Measurements from ENCODE around the gene DOCK1. TPM values are rescaled to one million over a fixed set of nuclear protein-coding genes. Genes with fewer than 3 reads are reported as not detected.

DOCK1 gene
- total and polyA plus RNA-seq, 2 donors (not counting 1 experiment from before 2014, with no cell fraction given): 20.5 to 91.0 TPM

- Histone ChIP-seq H3K36me3 (ENCODE audit: control insufficient read depth, insufficient read depth, low read length) (no peaks in the 10 kb centered on the region), H3K4me2 (ENCODE audit: extremely low read depth, insufficient read depth, low read length) (no peak overlapping the region), H3K27ac (ENCODE audit: insufficient read depth, low read length) (no peak overlapping the region), H3K79me2 (ENCODE audit: control insufficient read depth, insufficient read depth, low read length) (peaks cover 9% of the 10 kb centered on the region), H3K27me3 (ENCODE audit: control insufficient read depth, insufficient read depth, low read length) (no peaks in the 10 kb centered on the region), H3K4me1 (ENCODE audit: control insufficient read depth, extremely low read depth, insufficient read depth, low read length) (peaks cover 11% of the 10 kb centered on the region), H3K4me3 (replicated peaks in 1 of 4; ENCODE audit: control extremely low read depth in 1 of 4, insufficient read depth in 1 of 4, low read depth in 3 of 4, low read length in 4 of 4) (no peak overlapping the region), H3K9me3 (ENCODE audit: control insufficient read depth, insufficient read depth, low read depth, low read length) (no peaks in the 10 kb centered on the region), H4K20me1 (ENCODE audit: control insufficient read depth, extremely low read depth, insufficient read depth, low read length) (no peaks in the 10 kb centered on the region), H2AFZ (ENCODE audit: low read length) (no peak overlapping the region), H3K9ac (ENCODE audit: insufficient read depth, low read length) (no peak overlapping the region)
- TF ChIP-seq CTCF (conservative IDR thresholded peaks at IDR 0.05 in 1 of 2, IDR thresholded peaks at IDR 0.05 in 1 of 2; ENCODE audit: low read depth in 1 of 2, low read length in 2 of 2) (no peak), EZH2 (IDR thresholded peaks at IDR 0.05; ENCODE audit: low read length, missing control alignments) (no peak)
- no peak for DNase-seq (ENCODE audit: low read depth in 2 of 2)
These were observed 64.1 kb downstream of the DOCK1 start for GRCh38 chr10:126969310-126969709.

- Histone ChIP-seq H3K79me2 (ENCODE audit: control insufficient read depth, insufficient read depth, low read length) (peaks cover 6% of the 10 kb centered on the region), H3K4me1 (ENCODE audit: control insufficient read depth, extremely low read depth, insufficient read depth, low read length) (peaks cover 11% of the 10 kb centered on the region), H3K27ac (ENCODE audit: insufficient read depth, low read length) (peak overlapping the region; percentile 66), H3K9me3 (ENCODE audit: control insufficient read depth, insufficient read depth, low read depth, low read length) (no peaks in the 10 kb centered on the region), H3K27me3 (ENCODE audit: control insufficient read depth, insufficient read depth, low read length) (no peaks in the 10 kb centered on the region), H3K36me3 (ENCODE audit: control insufficient read depth, insufficient read depth, low read length) (no peaks in the 10 kb centered on the region), H4K20me1 (ENCODE audit: control insufficient read depth, extremely low read depth, insufficient read depth, low read length) (no peaks in the 10 kb centered on the region), H3K4me2 (ENCODE audit: extremely low read depth, insufficient read depth, low read length) (peak overlapping the region; percentile 87), H3K4me3 (replicated peaks in 1 of 4; ENCODE audit: control extremely low read depth in 1 of 4, insufficient read depth in 1 of 4, low read depth in 3 of 4, low read length in 4 of 4) (peak overlapping the region; percentile 2 to 33 (median 32)), H2AFZ (ENCODE audit: low read length) (no peak overlapping the region), H3K9ac (ENCODE audit: insufficient read depth, low read length) (no peak overlapping the region)
- TF ChIP-seq CTCF (conservative IDR thresholded peaks at IDR 0.05 in 1 of 2, IDR thresholded peaks at IDR 0.05 in 1 of 2; ENCODE audit: low read depth in 1 of 2, low read length in 2 of 2): no peak
- TF ChIP-seq EZH2 (IDR thresholded peaks at IDR 0.05; ENCODE audit: low read length, missing control alignments): no peak
- peak; percentile 96 to 97 for DNase-seq (ENCODE audit: low read depth in 2 of 2)
These were observed 67.6 kb downstream of the DOCK1 start for GRCh38 chr10:126972635-126973414.

GRCh38 chr10:126975221-126975620 lies 70.0 kb downstream of the DOCK1 start:
- H3K4me1 ChIP-seq (ENCODE audit: control insufficient read depth, extremely low read depth, insufficient read depth, low read length): peaks cover 11% of the 10 kb centered on the region
- H3K36me3 ChIP-seq (ENCODE audit: control insufficient read depth, insufficient read depth, low read length): no peaks in the 10 kb centered on the region
- H3K4me2 ChIP-seq (ENCODE audit: extremely low read depth, insufficient read depth, low read length): no peak overlapping the region
- H3K9me3 ChIP-seq (ENCODE audit: control insufficient read depth, insufficient read depth, low read depth, low read length): no peaks in the 10 kb centered on the region
- TF ChIP-seq EZH2 (IDR thresholded peaks at IDR 0.05; ENCODE audit: low read length, missing control alignments): no peak
- H4K20me1 ChIP-seq (ENCODE audit: control insufficient read depth, extremely low read depth, insufficient read depth, low read length): no peaks in the 10 kb centered on the region
- no peak for DNase-seq (ENCODE audit: low read depth in 2 of 2)
- H3K9ac ChIP-seq (ENCODE audit: insufficient read depth, low read length): no peak overlapping the region
- no peaks in the 10 kb centered on the region for H3K79me2 ChIP-seq (ENCODE audit: control insufficient read depth, insufficient read depth, low read length)
- H3K4me3 ChIP-seq (replicated peaks in 1 of 4; ENCODE audit: control extremely low read depth in 1 of 4, insufficient read depth in 1 of 4, low read depth in 3 of 4, low read length in 4 of 4): no peak overlapping the region
- no peak overlapping the region for H3K27ac ChIP-seq (ENCODE audit: insufficient read depth, low read length)
- no peak overlapping the region for H2AFZ ChIP-seq (ENCODE audit: low read length)
- H3K27me3 ChIP-seq (ENCODE audit: control insufficient read depth, insufficient read depth, low read length): no peaks in the 10 kb centered on the region

Data from fibroblast of lung (primary cell).